Testis (tissue), 3 donors: ENCODE data around the gene C11orf21. TPM values are rescaled to one million over a fixed set of nuclear protein-coding genes. Genes with fewer than 3 reads are reported as not detected.

ENCODE experiments used
- DNase-seq: peaks from one replicate; pipeline ENCODE4 v3.0.0-alpha.2; 2019
- H3K27ac ChIP-seq, 2 donors: fragments of 200-600 bp; sonication (generic); one replicate each; pipeline ENCODE4 v1.5.1; 2019
- H3K27me3 ChIP-seq: fragments of 200-600 bp; sonication (generic); one replicate; pipeline ENCODE4 v1.5.1; 2019
- H3K36me3 ChIP-seq: fragments of 200-600 bp; sonication (generic); one replicate; pipeline ENCODE4 v1.5.1; 2017; ENCODE audit warnings: low read depth; ENCODE audit errors: missing control alignments
- H3K4me1 ChIP-seq: fragments of 200-600 bp; sonication (generic); one replicate; pipeline ENCODE4 v1.5.1; 2019
- H3K4me3 ChIP-seq, 2 donors: fragments of 200-600 bp; sonication (generic); one replicate each; pipeline ENCODE4 v1.5.1; 2017 to 2019
- H3K9me3 ChIP-seq: fragments of 200-600 bp; sonication (generic); one replicate; pipeline ENCODE4 v1.5.1; 2017
- CTCF ChIP-seq, 3 experiments: fragments of 450-650 bp in 2 of 3; fragments of 200-600 bp in 1 of 3; sonication (generic) in 1 of 3; IDR thresholded peaks; one replicate each; pipeline ENCODE4 v1.5.1; 2016 to 2019; ENCODE audit warnings: antibody characterized with exemption in 3 of 3, mild to moderate bottlenecking in 2 of 3, moderate library complexity in 1 of 3
- POLR2A ChIP-seq: fragments of 450-650 bp; IDR thresholded peaks from one replicate; pipeline ENCODE4 v1.6.1; 2017; ENCODE audit warnings: antibody characterized with exemption, mild to moderate bottlenecking, moderate library complexity
- WGBS, 2 donors: methylation state at CpG; one replicate each; pipeline ENCODE4 v1.1.5; 2018; 5-methylcytosine and 5-hydroxymethylcytosine counted together
- intact Hi-C: fragments of 100-400 bp; cut with DNase I; formaldehyde crosslinking; loops from one replicate; pipeline ENCODE4 v1.15.1; 2023; ENCODE audit warnings: low total_unique reads
- polyA plus RNA-seq: library from polyadenylated mRNA; stranded (reverse); fragments of 350-450 nt; fragmentation: Illumina TruSeq; extraction: RNeasy Lipid Tissue Mini Kit (QIAGEN cat#74804); gene quantifications from one replicate; pipeline ENCODE4 v1.2.3, GENCODE V29; 2014; ENCODE audit warnings: low read depth, low replicate concordance; ENCODE audit not compliant: insufficient read depth
- total RNA-seq, 2 donors: library from RNA; depleted of rRNA; stranded (reverse); fragments of >200 nt; gene quantifications; one replicate each; pipeline ENCODE4 v1.2.3, GENCODE V29; 2016

C11orf21 gene
- total and polyA plus RNA-seq, 3 donors from 2014 or later: 0.12 to 0.88 (median 0.47) TPM

GRCh38 chr11:2315395-2316168 is 13.9 kb upstream of the C11orf21 start:
- Histone ChIP-seq H3K9me3 (no peaks in the 10 kb centered on the region), H3K4me3 (no peak overlapping the region), H3K27ac (peak overlapping the region; percentile 80 to 82), H3K36me3 (no peaks in the 10 kb centered on the region), H3K4me1 (peaks cover 17% of the 10 kb centered on the region), H3K27me3 (no peaks in the 10 kb centered on the region)
- no peak for TF ChIP-seq POLR2A
- TF ChIP-seq CTCF (IDR thresholded peaks at IDR 0.05): no peak
- intact Hi-C loops: no loop called here
- WGBS, 2 donors: 71 to 80% methylated on average over 2 to 17 of the region's 25 CpGs
- no peak for DNase-seq

- H3K4me1 ChIP-seq: peaks cover 17% of the 10 kb centered on the region
- no peak for TF ChIP-seq POLR2A
- TF ChIP-seq CTCF (IDR thresholded peaks at IDR 0.05): no peak
- intact Hi-C loops: no loop called here
Observed at GRCh38 chr11:2314525-2315394, 13.0 kb upstream of the C11orf21 start.

GRCh38 chr11:2314136-2314524 is 12.4 kb upstream of the C11orf21 start:
- Histone ChIP-seq H3K36me3 (no peaks in the 10 kb centered on the region), H3K4me3 (no peak overlapping the region), H3K4me1 (peaks cover 17% of the 10 kb centered on the region), H3K9me3 (no peaks in the 10 kb centered on the region), H3K27ac (peak overlapping the region; percentile 80 to 82), H3K27me3 (no peaks in the 10 kb centered on the region)
- TF ChIP-seq CTCF (IDR thresholded peaks at IDR 0.05): no peak
- no peak for TF ChIP-seq POLR2A
- intact Hi-C loops: no loop called here
- no peak for DNase-seq
- 83 to 87% methylated on average over 7 of the region's 7 CpGs for WGBS, 2 donors

More at GRCh38 chr11:2314525-2315394, 13.0 kb upstream of the C11orf21 start:
- no peaks in the 10 kb centered on the region for H3K36me3 ChIP-seq
- no peak overlapping the region for H3K4me3 ChIP-seq
- DNase-seq: peak; percentile 95
- H3K27ac ChIP-seq: peak overlapping the region; percentile 80 to 82
- no peaks in the 10 kb centered on the region for H3K27me3 ChIP-seq
- H3K9me3 ChIP-seq: no peaks in the 10 kb centered on the region
- 40 to 44% methylated on average over 11 to 16 of the region's 16 CpGs for WGBS, 2 donors

- 92 to 93% methylated on average over 23 to 34 of the region's 34 CpGs for WGBS, 2 donors
- TF ChIP-seq CTCF (IDR thresholded peaks at IDR 0.05): no peak
- no peak for TF ChIP-seq POLR2A
- H3K4me3 ChIP-seq: no peak overlapping the region
- H3K27me3 ChIP-seq: no peaks in the 10 kb centered on the region
- no peak overlapping the region for H3K27ac ChIP-seq
- H3K9me3 ChIP-seq: no peaks in the 10 kb centered on the region
- intact Hi-C loops: no loop called here
- no peaks in the 10 kb centered on the region for H3K36me3 ChIP-seq
- no peak for DNase-seq
- peaks cover 17% of the 10 kb centered on the region for H3K4me1 ChIP-seq
Observed at GRCh38 chr11:2313051-2313951, 11.6 kb upstream of the C11orf21 start.
